Stimulated activated CD4-positive, alpha-beta T cell treated with anti-CD3 and anti-CD28 coated beads, Interleukin-15, amount 100 ng/mL, for 24 hours (primary cell): ENCODE data around the gene FOXP1.

Source experiments
- DNase-seq: peaks from one replicate; pipeline ENCODE4 v3.0.0-alpha.2; 2020

The FOXP1 gene

DNA sequence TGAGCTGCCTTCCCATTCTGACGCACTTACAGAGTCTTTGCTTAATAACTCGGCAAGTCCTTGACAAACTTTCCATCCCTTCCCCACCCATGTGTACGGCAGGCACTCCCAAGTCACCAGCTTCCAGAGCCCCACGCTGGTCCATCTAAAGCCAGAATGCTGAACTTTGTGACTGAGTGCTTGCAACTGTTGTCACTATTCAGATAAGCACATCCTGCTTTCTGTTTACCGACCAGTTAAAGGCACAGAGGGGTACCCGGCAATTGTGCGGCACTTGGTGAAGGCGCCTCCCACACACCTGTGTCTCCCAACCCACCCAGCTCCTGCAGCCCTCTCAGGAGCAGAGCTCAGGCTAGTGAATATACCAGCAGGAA, 430.6 kb downstream of the FOXP1 start:
- DNase-seq: no peak

DNA sequence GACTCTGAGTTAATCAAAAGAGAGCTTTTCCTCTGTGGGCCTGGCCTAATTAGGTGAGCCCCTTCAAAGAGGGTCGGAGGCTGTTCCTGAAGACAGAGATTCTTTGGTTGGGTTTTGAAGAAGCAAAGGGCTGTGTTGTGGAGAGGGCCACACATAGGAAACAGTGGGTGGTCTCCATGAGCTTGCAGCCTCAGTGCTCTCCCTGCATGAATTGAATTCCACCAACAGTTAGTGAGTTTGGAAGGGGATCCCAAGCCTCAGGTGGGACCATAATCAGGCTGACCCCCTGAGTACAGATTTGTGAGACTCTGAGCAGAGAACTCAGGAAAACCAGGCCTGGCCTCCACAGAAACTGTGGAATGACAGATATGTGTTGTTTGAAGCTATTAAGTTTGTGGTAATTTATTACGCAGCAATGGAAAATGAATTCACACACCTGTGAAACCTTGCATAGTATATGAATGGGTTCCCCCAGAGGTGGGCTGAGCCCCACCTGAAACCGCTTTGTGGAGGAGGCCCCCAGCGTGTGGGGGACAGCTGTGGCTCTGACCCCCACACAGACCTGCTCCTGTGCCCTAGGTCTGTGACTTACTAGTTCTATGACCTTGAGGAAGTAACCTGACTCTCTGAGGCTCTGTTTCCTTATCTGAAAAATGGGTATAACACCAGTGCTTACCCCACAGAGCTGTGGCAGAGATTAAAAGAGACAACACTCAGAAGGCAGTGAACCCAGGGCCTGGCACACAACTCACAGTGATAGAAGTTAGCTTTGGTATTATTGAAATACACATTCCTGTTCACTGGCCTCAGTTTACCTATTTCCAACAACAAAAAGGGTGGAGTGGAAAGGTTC, 431.3 kb downstream of the FOXP1 start:
- no peak for DNase-seq

DNA sequence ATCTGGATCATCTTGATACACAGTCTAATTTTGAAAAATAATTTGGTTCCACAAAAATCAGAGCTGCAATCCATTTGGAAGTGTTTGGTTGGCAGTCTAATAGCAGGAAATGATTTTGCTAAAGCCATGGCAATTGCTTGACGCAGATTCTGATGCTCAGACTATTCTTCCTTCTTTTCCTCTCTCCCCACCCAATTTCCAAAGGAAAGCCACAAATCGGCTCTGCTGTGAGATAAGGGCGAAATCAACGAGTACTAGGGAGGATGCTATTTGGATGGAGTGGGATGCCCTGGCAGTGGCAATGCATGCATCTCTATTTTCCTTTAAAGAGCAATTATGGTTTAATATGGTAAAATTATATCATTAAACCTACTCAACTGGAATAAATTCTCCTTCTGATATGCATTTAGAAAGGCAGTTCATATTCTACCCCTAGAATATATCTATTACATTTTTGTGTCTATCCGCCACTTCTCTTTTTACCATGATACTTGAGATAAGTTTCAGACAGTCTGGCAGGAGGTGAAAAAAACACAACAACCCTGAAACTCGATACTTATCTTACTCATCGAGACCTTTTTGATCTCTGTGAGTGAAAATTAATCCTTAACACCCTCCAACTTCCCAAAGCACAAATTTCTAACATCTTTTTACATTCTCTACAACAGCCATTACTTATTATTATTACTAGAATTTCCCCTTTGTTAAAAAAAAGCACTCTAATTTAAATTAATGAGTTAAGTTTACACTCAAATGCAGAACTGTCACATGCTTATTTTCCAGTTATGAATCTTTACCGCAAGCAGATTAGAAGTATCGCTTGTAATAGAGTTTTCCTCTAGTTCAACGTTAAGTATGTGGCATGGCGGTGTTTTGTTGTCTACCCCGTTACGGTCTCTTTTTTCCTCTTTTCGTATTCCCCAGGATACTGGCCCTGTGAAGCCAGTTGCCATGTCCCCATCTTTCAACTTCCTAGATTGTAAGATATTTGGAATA, 433.3 kb downstream of the FOXP1 start:
- DNase-seq: no peak

DNA sequence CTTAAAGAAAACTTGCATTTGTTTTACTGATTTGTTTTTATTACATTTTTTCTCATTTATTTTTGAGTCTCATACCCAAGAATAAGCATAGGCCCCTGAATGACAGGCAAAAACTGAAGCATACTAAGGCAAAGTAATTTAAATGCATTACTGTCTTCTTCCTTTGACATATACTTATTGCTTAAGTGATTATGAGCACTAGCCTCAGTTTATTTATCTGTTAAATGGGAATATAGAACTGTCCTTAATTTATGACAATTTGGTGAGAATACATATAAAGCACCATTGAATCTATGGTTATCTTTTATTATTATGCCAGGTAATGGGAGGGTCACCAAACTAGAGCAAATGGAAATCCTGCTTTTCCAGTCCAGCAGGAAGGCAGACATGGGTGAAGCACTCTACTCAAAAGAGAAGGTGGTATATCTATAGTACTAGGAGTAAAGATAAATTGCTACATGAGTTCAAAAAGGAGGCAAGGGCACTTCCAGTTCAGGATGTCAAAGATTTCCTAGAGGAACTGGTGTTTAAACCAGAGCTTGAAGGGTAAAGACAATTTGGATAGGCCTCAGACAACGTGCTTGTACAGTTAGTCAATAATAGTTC, 435.0 kb downstream of the FOXP1 start:
- DNase-seq: no peak

DNA sequence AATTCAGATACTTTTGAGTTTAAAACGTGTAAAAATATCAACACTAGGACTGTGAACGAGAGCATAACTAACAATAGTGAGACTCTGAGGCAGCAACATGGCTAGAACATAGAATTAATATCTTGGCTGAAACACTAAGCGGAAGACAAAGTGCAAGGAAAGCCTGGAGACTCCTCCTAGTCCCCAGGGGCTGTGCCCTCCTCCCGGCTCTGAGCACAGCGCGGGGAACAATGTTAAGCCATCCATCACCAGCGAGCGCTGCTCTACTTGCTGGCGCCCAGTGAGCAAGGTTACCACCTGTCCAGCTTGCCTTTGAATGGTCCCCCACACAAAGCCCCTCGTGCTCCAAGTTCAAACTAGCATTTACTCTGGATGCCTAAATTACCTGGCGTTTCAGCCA, 436.9 kb downstream of the FOXP1 start:
- DNase-seq: no peak

DNA sequence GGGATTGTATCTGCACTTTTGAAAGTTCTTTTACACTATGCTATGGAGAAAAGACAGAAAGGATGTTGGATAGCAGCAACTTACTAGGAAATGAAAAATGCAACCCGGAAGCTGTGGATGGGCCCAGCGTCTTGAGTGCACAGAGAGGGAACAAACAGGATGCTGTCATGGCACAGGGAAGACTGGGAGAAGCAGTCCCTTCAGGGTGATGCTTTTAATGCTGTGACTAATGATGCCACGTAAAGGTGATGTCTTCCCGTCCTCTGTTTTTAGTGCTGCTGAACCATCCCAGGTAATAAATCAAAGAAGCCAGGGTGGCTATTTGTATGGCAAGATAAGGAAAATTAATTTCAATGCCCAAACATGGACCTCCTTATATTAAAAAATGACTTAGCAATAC, 437.6 kb downstream of the FOXP1 start:
- DNase-seq: no peak

DNA sequence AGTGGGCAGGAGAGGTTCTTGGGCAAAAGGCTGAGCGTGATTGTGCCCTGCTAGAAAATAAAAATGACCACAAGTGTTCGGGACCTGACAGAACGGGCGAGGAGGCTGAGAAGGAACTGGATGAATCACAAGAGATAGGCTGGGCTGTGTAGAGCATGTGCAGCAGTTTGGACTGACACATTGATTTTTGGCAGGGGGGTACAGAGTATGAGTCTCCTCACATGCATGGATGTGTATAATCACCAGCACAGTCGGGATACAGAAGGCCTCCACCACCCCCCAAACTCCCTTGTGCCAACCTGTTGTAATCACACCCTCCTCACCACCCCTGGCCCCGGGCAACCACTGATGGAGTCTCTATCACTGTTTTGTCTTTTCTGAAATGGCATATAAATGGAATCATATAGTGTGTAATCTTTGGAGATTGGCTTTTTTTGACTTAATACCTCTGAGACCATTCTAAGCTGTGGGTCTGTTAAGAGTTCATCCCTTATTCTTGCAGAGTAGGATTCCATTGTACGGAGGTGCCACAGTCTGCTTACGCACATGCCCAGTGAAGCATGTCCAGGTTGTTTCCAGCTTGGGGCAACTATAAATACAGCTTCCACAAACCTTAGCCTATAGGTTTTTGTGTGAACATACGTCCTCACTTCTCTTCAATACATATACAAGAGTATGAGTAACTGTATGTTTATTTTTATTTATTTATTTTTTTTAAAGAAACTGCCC, 438.8 kb downstream of the FOXP1 start:
- DNase-seq: no peak

DNA sequence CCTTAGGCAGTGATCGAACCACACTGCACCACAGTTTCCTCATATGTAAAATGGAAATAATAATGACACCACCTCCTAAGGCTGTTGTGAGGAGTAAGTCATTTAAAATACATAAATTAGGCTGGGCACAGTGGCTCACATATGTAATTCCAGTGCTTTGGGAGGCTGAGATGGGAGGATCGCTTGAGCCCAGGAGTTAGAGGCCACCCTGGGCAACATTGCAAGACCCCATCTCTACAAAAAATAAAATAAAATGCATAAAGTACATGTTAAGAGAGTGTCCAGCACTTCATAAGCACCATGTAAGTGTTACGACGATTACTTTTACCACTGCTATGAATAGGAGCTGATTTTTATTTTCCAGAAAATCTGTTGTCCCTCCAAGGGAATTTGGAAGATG, 440.0 kb downstream of the FOXP1 start:
- DNase-seq: no peak

DNA sequence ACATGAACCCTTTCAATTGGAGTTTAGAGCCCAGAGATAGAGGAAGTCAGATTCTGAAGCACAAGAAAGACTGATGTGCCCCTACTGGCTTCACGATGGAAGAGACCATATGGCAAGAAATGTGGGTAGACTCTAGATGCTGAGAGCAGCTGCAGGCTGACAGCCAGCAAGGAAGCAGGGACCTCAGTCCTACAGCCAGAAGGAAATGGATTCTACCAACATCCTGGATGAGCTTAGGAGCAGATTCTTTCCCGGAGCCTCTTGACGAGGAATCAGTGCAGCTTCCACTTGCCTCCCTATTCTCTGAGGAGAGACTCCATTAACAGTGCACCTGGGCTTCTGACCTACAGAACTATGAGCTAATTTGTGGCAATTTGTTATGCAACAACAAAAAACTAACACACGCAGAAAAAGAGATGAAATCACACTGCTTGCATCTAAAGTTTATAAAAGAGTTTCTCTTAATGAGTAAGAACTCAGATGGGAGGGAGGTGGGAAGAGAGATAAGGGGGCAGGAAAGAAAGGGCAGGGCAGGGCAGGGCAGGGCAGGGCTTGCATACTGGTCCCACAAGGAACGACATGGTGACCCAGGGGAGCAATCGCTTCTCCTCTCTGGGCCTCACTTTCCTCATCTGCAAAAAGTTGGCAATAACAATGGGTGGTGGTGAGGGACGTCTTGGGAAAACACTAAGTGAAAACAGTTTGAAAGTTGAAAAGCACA, 440.9 kb downstream of the FOXP1 start:
- no peak for DNase-seq

DNA sequence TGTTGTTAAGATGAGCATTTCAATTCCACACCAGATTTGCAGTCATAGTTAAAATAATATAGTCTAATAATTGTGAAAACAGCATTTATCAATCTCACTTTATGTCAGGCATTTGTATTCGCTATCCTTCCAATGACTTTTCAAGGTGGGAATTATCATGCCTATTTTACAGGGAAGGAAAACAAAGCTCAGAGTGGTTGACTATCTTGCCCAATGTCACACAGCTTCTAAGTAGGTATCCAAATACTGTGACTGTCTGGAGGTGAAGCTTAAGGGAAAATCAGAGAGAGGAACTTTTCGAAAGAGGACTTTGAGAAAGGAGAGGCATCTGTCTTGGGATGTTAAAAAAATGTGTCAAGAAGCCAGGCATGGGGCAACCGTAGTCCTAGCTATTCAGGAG, 443.1 kb downstream of the FOXP1 start:
- DNase-seq: no peak

DNA sequence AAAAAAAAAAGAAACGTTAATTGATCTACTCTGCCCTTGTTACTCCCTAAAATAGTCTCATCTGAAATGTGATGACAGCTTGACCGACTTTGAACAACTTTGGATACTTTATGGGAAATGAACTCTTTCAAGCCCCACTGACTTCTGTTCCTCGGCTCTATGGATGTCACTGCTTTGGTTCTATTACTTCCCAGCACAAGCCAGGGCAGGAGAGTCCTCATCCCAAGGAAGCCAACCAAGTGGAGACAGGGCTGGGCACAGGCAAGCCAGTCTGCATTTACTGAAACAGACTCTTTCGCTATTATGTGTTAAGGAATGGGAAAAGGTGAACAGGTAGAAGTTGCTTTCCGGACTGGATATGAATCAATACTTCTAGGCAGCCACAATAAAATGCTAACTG, 444.0 kb downstream of the FOXP1 start:
- DNase-seq: no peak

DNA sequence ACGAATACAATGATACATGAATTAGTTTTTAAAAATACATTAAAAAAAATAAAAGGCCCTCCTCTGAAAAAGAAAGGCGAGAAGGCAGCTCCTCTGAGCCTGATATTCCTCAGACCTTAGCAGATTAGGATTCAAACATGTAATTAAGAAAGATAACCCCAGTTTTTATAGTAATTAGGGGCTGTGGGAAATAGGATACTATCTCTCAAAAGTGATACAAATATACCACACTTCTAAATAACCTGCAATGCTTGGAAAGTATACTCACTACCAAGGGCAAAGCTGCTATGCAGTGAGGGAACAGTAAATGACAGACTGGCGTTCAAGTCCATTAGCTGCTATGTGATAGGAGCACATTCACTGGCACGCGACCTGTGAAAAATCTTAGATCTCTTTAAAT, 445.1 kb downstream of the FOXP1 start:
- no peak for DNase-seq

DNA sequence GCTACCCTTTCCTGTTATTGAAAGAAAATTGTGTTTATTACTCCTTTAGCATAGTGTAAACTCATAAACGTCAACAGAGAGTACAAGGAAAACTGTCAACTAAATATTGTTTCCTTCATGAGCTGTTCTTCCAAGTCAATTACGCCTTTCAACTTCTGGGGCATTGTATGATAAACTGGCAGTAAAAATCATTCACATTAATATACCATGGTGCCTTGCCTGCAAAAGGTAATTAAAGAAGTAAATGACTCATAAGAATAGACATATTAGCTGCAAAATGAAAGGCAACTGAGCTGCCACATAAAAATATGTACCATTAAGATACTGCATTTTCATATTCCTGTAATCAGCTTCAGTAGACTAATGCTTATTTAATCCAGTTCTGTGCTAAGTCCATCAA, 447.3 kb downstream of the FOXP1 start:
- no peak for DNase-seq

DNA sequence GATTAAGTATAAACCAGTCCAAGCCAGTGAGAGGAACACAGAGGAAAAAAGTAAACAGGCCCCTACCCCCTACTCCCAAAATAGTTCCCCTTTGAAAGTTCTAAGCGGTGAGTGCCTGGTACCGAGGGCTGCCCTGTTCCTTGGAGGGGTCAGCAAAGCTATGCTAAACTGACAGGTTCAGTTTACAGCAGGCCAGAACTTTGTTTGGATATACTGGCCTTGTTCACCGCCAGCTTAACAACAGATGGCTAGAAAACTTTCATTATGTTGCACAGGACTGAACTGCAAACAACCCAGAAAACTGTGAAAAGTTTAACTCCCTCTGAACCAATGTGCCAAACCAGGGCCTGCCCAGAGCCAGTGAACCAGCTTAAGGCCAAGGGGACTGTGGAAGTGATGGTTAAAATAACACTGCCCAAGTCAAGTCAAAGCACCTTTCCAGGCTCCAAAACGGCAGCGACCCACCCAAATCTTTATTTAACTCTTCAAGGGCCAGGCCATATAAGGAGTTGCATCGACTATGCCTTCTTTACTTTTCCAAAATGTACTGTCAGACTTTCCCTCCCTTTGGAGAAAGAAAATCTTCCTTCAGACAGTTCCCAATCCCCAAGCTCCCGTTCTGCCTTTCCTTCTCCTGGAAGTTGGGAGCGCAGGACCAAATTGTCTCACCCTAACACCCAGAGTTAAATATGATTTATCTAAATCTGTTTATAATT, 448.0 kb downstream of the FOXP1 start:
- no peak for DNase-seq

DNA sequence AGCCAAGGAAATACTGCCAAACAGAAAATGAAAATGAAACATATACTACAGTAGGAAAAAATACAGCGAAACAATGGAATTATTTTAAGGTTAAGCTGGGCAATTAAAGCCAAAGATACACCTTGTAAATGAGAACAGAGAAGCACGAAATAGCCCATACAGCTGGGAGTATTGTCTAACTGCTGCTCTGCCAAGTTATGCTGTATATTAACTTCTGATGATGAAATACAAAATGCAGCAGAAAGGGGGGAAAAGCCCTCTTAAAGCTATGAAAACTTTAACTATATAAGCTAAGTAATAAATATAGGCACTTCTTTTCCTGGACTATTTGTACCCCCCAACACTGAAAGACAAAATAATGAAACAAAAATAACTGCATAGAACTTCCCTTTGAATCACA, 449.0 kb downstream of the FOXP1 start:
- DNase-seq: no peak

DNA sequence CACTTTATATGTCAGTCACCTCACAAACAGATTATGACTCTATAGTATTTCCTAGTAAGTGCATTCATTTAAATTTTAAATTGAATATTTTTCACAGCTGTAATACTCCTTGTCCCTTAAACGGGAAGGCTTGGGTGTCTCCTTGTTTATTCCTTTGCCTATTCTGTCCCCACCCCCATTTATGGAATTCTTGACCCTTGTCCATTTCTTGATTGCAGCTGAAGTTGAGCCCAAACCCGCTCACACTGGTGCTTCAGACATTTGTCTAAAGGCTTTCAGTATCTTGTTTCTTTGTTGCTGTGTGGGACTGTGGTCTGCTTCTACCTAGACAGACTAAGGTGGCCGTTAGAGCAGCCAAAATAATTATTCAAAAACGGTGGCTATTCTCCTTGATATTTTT, 449.7 kb downstream of the FOXP1 start:
- no peak for DNase-seq

DNA sequence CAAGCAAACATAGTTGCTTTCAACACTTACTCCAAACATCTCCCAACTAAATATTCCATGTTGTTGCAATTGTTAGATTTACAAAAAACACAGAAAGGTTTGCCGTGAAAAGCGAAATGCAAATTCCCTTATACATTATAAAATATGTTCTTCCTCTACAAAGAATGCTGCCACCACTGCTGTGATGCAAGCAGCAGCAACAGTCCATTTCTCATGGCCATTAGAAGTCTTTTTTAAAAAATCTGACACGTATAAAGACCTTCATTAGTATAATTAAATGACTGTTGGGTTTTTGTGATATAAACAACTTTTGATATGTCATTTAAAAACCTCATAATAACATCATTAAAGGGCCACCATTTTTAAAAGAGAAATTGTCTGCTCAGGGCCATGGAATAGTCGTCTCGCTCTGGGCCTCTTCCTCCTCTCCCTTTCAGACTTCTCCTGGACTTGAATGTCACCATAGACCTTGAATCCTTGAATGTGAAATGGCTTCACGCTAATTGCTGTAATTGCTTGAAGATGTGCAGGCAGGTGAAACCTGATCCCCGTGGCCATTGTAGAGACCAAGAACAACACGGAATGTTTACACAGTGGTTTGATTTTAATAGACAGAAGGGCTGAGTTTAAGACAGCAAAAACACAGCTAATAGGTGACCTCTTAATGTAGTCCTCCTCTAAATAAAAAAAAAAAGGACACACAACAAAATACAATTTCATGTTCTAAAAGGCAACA, 450.4 kb downstream of the FOXP1 start:
- DNase-seq: no peak

DNA sequence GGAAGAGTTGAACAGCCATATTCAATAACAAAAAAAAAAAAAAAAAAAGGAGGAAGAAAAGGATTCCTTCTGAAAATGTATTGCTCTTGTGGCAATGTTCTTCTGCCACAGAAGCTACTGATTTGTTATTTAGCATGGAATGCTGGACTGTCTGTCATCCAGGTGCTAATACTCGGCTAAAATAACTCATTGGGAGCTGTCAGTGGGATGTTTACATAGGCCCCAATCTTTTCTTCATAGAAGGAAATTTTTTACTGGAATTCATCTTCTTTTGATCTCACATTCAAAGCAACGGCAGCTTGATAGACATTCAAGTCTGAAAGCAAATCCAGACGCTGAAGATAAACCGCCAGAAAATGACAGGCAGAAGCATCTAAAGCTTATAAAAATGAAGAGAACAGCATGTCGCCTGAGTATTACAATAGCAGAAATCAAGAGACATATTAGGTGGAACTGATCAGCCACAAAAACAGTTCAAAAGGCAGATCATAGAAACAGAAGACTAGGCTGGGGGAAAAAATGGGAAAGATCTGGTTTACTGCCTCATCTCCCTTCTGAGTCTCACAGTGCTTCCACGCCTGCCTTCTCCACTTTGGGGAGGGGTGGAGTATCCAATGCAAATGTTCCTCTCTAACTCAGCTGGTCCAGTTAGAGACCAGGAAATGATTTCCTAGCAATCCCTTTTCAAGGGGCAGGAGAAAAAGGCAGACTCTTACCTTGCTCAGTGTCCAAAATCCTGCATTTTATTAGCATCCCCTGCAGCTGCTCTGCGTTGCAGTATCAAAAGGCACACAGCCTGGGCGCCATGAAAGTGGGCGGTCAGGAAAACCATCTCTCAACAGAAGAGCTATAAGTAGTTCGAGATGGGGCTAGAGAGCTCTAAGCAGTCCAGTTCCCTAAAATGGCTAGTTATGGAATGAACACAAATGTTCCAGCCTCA, 451.9 kb downstream of the FOXP1 start:
- no peak for DNase-seq
